ENCODE measurements around the gene TAMALIN. TPM values are rescaled to one million over a fixed set of nuclear protein-coding genes. Genes with fewer than 3 reads are reported as not detected.

The TAMALIN gene
- polyA plus RNA-seq (2013): 49.5 TPM

- WGBS (ENCODE audit: insufficient coverage): 0% methylated on average over 46 of the region's 60 CpGs
- Histone ChIP-seq H3K9me3 (ENCODE audit: control extremely low read depth in 1 of 5, control insufficient read depth in 4 of 5, insufficient read depth in 2 of 5, low read depth in 1 of 5, low read length in 4 of 5) (no peaks in the 10 kb centered on the region), H3K4me3 (ENCODE audit: control insufficient read depth in 1 of 7, extremely low read depth in 1 of 7, insufficient read depth in 4 of 7, low read depth in 2 of 7, low read length in 6 of 7) (peak within 1 kb of the TSS; percentile 47 to 83 (median 74)), H3K27ac (ENCODE audit: insufficient read depth in 1 of 2, low read depth in 1 of 2, low read length in 2 of 2, poor library complexity in 1 of 2, severe bottlenecking in 2 of 2) (peak within 1 kb of the TSS in 1 of 2 experiments; percentile 1), H3K36me3 (ENCODE audit: control insufficient read depth in 4 of 4, insufficient read depth in 4 of 4, low read length in 3 of 4) (peaks cover 0 to 10% (median 3%) of the 10 kb centered on the region in 4 experiments), H3K4me1 (ENCODE audit: control extremely low read depth in 1 of 4, control insufficient read depth in 4 of 4, insufficient read depth in 4 of 4, low read length in 3 of 4) (peaks cover 3 to 56% (median 49%) of the 10 kb centered on the region in 4 experiments), H3K27me3 (replicated peaks in 2 of 5; ENCODE audit: control insufficient read depth in 4 of 5, insufficient read depth in 5 of 5, low read length in 4 of 5) (peaks cover 0 to 12% (median 8%) of the 10 kb centered on the region in 5 experiments)
- ChIA-PET POLR2A (interaction anchor here (0.6 to 7.6 kb wide), 11 partner anchors 9 to 121 kb away, joined by 3 to 120 read pairs (median 4); partner anchors contain the start of gene ACVR1B), CTCF (interaction anchor here (0.5 to 13.5 kb wide), 3 partner anchors 14 to 28 kb away, joined by 3 to 437 read pairs (median 155); no protein-coding TSS in a partner anchor)
- peak; percentile 61 to 81 (median 73) for DNase-seq
These were observed at the start of gene TAMALIN for GRCh38 chr12:52006726-52007157. Gene TAMALIN, plus strand, starts transcription at chr12:52006946. Its CDS starts 74 bp downstream, at chr12:52007020.

- Histone ChIP-seq H3K27me3 (replicated peaks in 2 of 5; ENCODE audit: control insufficient read depth in 4 of 5, insufficient read depth in 5 of 5, low read length in 4 of 5) (no peaks in the 10 kb centered on the region), H3K4me3 (ENCODE audit: control insufficient read depth in 1 of 7, extremely low read depth in 1 of 7, insufficient read depth in 4 of 7, low read depth in 2 of 7, low read length in 6 of 7) (no peak overlapping the region), H3K9me3 (ENCODE audit: control extremely low read depth in 1 of 5, control insufficient read depth in 4 of 5, insufficient read depth in 2 of 5, low read depth in 1 of 5, low read length in 4 of 5) (no peaks in the 10 kb centered on the region), H3K4me1 (ENCODE audit: control extremely low read depth in 1 of 4, control insufficient read depth in 4 of 4, insufficient read depth in 4 of 4, low read length in 3 of 4) (peaks cover 26 to 51% (median 34%) of the 10 kb centered on the region in 4 experiments), H3K27ac (ENCODE audit: insufficient read depth in 1 of 2, low read depth in 1 of 2, low read length in 2 of 2, poor library complexity in 1 of 2, severe bottlenecking in 2 of 2) (no peak overlapping the region), H3K36me3 (ENCODE audit: control insufficient read depth in 4 of 4, insufficient read depth in 4 of 4, low read length in 3 of 4) (peaks cover 0 to 5% (median 2%) of the 10 kb centered on the region in 4 experiments)
- ChIA-PET POLR2A (no interaction called here), CTCF (interaction anchor here (4.4 kb wide), 1 partner anchor 12 kb away, joined by 25 read pairs; no protein-coding TSS in a partner anchor)
- no peak for DNase-seq
- 96% methylated on average over 13 of the region's 13 CpGs for WGBS (ENCODE audit: insufficient coverage)
These were observed 48.2 kb upstream of the TAMALIN start for GRCh38 chr12:51958542-51958941.

GRCh38 chr12:51959211-51959610, 47.5 kb upstream of the TAMALIN start:
- WGBS (ENCODE audit: insufficient coverage): 71% methylated on average over 3 of the region's 3 CpGs
- Histone ChIP-seq H3K4me3 (ENCODE audit: control insufficient read depth in 1 of 7, extremely low read depth in 1 of 7, insufficient read depth in 4 of 7, low read depth in 2 of 7, low read length in 6 of 7) (no peak overlapping the region), H3K4me1 (ENCODE audit: control extremely low read depth in 1 of 4, control insufficient read depth in 4 of 4, insufficient read depth in 4 of 4, low read length in 3 of 4) (peaks cover 23 to 45% (median 28%) of the 10 kb centered on the region in 4 experiments), H3K27me3 (replicated peaks in 2 of 5; ENCODE audit: control insufficient read depth in 4 of 5, insufficient read depth in 5 of 5, low read length in 4 of 5) (no peaks in the 10 kb centered on the region), H3K9me3 (ENCODE audit: control extremely low read depth in 1 of 5, control insufficient read depth in 4 of 5, insufficient read depth in 2 of 5, low read depth in 1 of 5, low read length in 4 of 5) (no peaks in the 10 kb centered on the region), H3K36me3 (ENCODE audit: control insufficient read depth in 4 of 4, insufficient read depth in 4 of 4, low read length in 3 of 4) (peaks cover 0 to 5% (median 3%) of the 10 kb centered on the region in 4 experiments), H3K27ac (ENCODE audit: insufficient read depth in 1 of 2, low read depth in 1 of 2, low read length in 2 of 2, poor library complexity in 1 of 2, severe bottlenecking in 2 of 2) (no peak overlapping the region)
- POLR2A ChIA-PET: no interaction called here
- CTCF ChIA-PET: interaction anchor here (4.4 kb wide), 1 partner anchor 12 kb away, joined by 25 read pairs; no protein-coding TSS in a partner anchor
- no peak for DNase-seq

GRCh38 chr12:51959921-51960320, 46.8 kb upstream of the TAMALIN start:
- H3K4me1 ChIP-seq (ENCODE audit: control extremely low read depth in 1 of 4, control insufficient read depth in 4 of 4, insufficient read depth in 4 of 4, low read length in 3 of 4): peaks cover 18 to 38% (median 21%) of the 10 kb centered on the region in 4 experiments
- no peak for DNase-seq
- no peak overlapping the region for H3K4me3 ChIP-seq (ENCODE audit: control insufficient read depth in 1 of 7, extremely low read depth in 1 of 7, insufficient read depth in 4 of 7, low read depth in 2 of 7, low read length in 6 of 7)
- ChIA-PET CTCF (interaction anchor here (4.4 kb wide), 1 partner anchor 11 kb away, joined by 25 read pairs; no protein-coding TSS in a partner anchor), POLR2A (no interaction called here)
- H3K27ac ChIP-seq (ENCODE audit: insufficient read depth in 1 of 2, low read depth in 1 of 2, low read length in 2 of 2, poor library complexity in 1 of 2, severe bottlenecking in 2 of 2): no peak overlapping the region
- H3K27me3 ChIP-seq (replicated peaks in 2 of 5; ENCODE audit: control insufficient read depth in 4 of 5, insufficient read depth in 5 of 5, low read length in 4 of 5): no peaks in the 10 kb centered on the region
- peaks cover 0 to 5% (median 3%) of the 10 kb centered on the region in 4 experiments for H3K36me3 ChIP-seq (ENCODE audit: control insufficient read depth in 4 of 4, insufficient read depth in 4 of 4, low read length in 3 of 4)
- WGBS (ENCODE audit: insufficient coverage): 96% methylated on average over 4 of the region's 4 CpGs
- no peaks in the 10 kb centered on the region for H3K9me3 ChIP-seq (ENCODE audit: control extremely low read depth in 1 of 5, control insufficient read depth in 4 of 5, insufficient read depth in 2 of 5, low read depth in 1 of 5, low read length in 4 of 5)

- WGBS (ENCODE audit: insufficient coverage): 100% methylated on average over 1 of the region's 1 CpG
- Histone ChIP-seq H3K4me1 (ENCODE audit: control extremely low read depth in 1 of 4, control insufficient read depth in 4 of 4, insufficient read depth in 4 of 4, low read length in 3 of 4) (peaks cover 14 to 32% (median 17%) of the 10 kb centered on the region in 4 experiments), H3K4me3 (ENCODE audit: control insufficient read depth in 1 of 7, extremely low read depth in 1 of 7, insufficient read depth in 4 of 7, low read depth in 2 of 7, low read length in 6 of 7) (no peak overlapping the region), H3K27ac (ENCODE audit: insufficient read depth in 1 of 2, low read depth in 1 of 2, low read length in 2 of 2, poor library complexity in 1 of 2, severe bottlenecking in 2 of 2) (no peak overlapping the region), H3K9me3 (ENCODE audit: control extremely low read depth in 1 of 5, control insufficient read depth in 4 of 5, insufficient read depth in 2 of 5, low read depth in 1 of 5, low read length in 4 of 5) (no peaks in the 10 kb centered on the region), H3K36me3 (ENCODE audit: control insufficient read depth in 4 of 4, insufficient read depth in 4 of 4, low read length in 3 of 4) (peaks cover 0 to 5% (median 3%) of the 10 kb centered on the region in 4 experiments), H3K27me3 (replicated peaks in 2 of 5; ENCODE audit: control insufficient read depth in 4 of 5, insufficient read depth in 5 of 5, low read length in 4 of 5) (no peaks in the 10 kb centered on the region)
- CTCF ChIA-PET: interaction anchor here (0.7 to 4.4 kb wide), 4 partner anchors 11 to 59 kb away, joined by 3 to 25 read pairs (median 4); no protein-coding TSS in a partner anchor
- no peak for DNase-seq
- POLR2A ChIA-PET: no interaction called here
These were observed 46.3 kb upstream of the TAMALIN start for GRCh38 chr12:51960488-51960887.

GRCh38 chr12:51960890-51961289, 45.9 kb upstream of the TAMALIN start:
- no peaks in the 10 kb centered on the region for H3K27me3 ChIP-seq (replicated peaks in 2 of 5; ENCODE audit: control insufficient read depth in 4 of 5, insufficient read depth in 5 of 5, low read length in 4 of 5)
- H3K27ac ChIP-seq (ENCODE audit: insufficient read depth in 1 of 2, low read depth in 1 of 2, low read length in 2 of 2, poor library complexity in 1 of 2, severe bottlenecking in 2 of 2): no peak overlapping the region
- DNase-seq: no peak
- no CpG with 5 or more reads among the region's 6 CpGs for WGBS (ENCODE audit: insufficient coverage)
- peaks cover 0 to 5% (median 4%) of the 10 kb centered on the region in 4 experiments for H3K36me3 ChIP-seq (ENCODE audit: control insufficient read depth in 4 of 4, insufficient read depth in 4 of 4, low read length in 3 of 4)
- H3K4me3 ChIP-seq (ENCODE audit: control insufficient read depth in 1 of 7, extremely low read depth in 1 of 7, insufficient read depth in 4 of 7, low read depth in 2 of 7, low read length in 6 of 7): no peak overlapping the region
- peaks cover 14 to 28% (median 17%) of the 10 kb centered on the region in 4 experiments for H3K4me1 ChIP-seq (ENCODE audit: control extremely low read depth in 1 of 4, control insufficient read depth in 4 of 4, insufficient read depth in 4 of 4, low read length in 3 of 4)
- POLR2A ChIA-PET: no interaction called here
- H3K9me3 ChIP-seq (ENCODE audit: control extremely low read depth in 1 of 5, control insufficient read depth in 4 of 5, insufficient read depth in 2 of 5, low read depth in 1 of 5, low read length in 4 of 5): no peaks in the 10 kb centered on the region
- CTCF ChIA-PET: interaction anchor here (0.7 to 4.4 kb wide), 4 partner anchors 10 to 59 kb away, joined by 3 to 25 read pairs (median 4); no protein-coding TSS in a partner anchor

GRCh38 chr12:51961834-51962233, 44.9 kb upstream of the TAMALIN start:
- ChIA-PET POLR2A (no interaction called here), CTCF (interaction anchor here (0.8 to 4.4 kb wide), 8 partner anchors 9 to 63 kb away, joined by 3 to 25 read pairs (median 5); no protein-coding TSS in a partner anchor)
- 17% methylated on average over 1 of the region's 1 CpG for WGBS (ENCODE audit: insufficient coverage)

More at GRCh38 chr12:51961834-51962233, 44.9 kb upstream of the TAMALIN start:
- Histone ChIP-seq H3K4me3 (ENCODE audit: control insufficient read depth in 1 of 7, extremely low read depth in 1 of 7, insufficient read depth in 4 of 7, low read depth in 2 of 7, low read length in 6 of 7) (no peak overlapping the region), H3K27ac (ENCODE audit: insufficient read depth in 1 of 2, low read depth in 1 of 2, low read length in 2 of 2, poor library complexity in 1 of 2, severe bottlenecking in 2 of 2) (no peak overlapping the region), H3K9me3 (ENCODE audit: control extremely low read depth in 1 of 5, control insufficient read depth in 4 of 5, insufficient read depth in 2 of 5, low read depth in 1 of 5, low read length in 4 of 5) (no peaks in the 10 kb centered on the region), H3K36me3 (ENCODE audit: control insufficient read depth in 4 of 4, insufficient read depth in 4 of 4, low read length in 3 of 4) (peaks cover 2 to 5% (median 3%) of the 10 kb centered on the region in 4 experiments), H3K27me3 (replicated peaks in 2 of 5; ENCODE audit: control insufficient read depth in 4 of 5, insufficient read depth in 5 of 5, low read length in 4 of 5) (no peaks in the 10 kb centered on the region), H3K4me1 (ENCODE audit: control extremely low read depth in 1 of 4, control insufficient read depth in 4 of 4, insufficient read depth in 4 of 4, low read length in 3 of 4) (peaks cover 14 to 28% (median 17%) of the 10 kb centered on the region in 4 experiments)
- DNase-seq: no peak
